ENCODE data around the gene GLMP. TPM values are rescaled to one million over a fixed set of nuclear protein-coding genes. Genes with fewer than 3 reads are reported as not detected.

The GLMP gene
- total RNA-seq, 1 donor from 2014 or later: 7.3 TPM

GRCh38 chr1:156289857-156290256 is 5.6 kb downstream of the GLMP start:
- FAIRE-seq: no peak
- DNase-seq (ENCODE audit: low spot score in 2 of 2): no peak

GRCh38 chr1:156286061-156286460 is 9.4 kb downstream of the GLMP start:
- no peak for DNase-seq (ENCODE audit: low spot score in 2 of 2)
- FAIRE-seq: no peak

DNA sequence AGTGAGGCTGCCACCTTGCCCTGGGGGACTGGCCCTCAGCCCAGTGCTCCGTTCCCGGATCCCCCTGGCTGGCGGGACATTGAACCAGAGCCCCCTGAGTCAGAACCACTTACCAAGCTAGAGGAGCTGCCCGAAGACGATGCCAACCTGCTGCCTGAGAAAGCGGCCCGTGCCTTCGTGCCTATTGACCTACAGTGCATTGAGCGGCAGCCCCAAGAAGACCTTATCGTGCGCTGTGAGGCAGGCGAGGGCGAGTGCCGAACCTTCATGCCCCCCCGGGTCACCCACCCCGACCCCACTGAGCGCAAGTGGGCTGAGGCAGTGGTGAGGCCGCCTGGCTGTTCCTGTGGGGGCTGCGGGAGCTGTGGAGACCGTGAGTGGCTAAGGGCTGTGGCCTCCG is 10.0 kb downstream of the GLMP start:
- no peak for DNase-seq (ENCODE audit: low spot score in 2 of 2)
- no peak for FAIRE-seq

GRCh38 chr1:156284757-156285156 is 10.7 kb downstream of the GLMP start:
- DNase-seq (ENCODE audit: low spot score in 2 of 2) (no peak), FAIRE-seq (no peak)

GRCh38 chr1:156284112-156284511 is 11.4 kb downstream of the GLMP start, which contains the start of gene TMEM79:
TSS of gene TMEM79 (plus strand) at chr1:156284325. CDS start at chr1:156285227, 902 bp downstream.
- FAIRE-seq: no peak
- no peak for DNase-seq (ENCODE audit: low spot score in 2 of 2)

- FAIRE-seq (no peak), DNase-seq (ENCODE audit: low spot score in 2 of 2) (no peak)
Observed at GRCh38 chr1:156283521-156283920, 12.0 kb downstream of the GLMP start.

- DNase-seq (ENCODE audit: low spot score in 2 of 2): peak; percentile 90 to 94
- no peak for FAIRE-seq
Observed at GRCh38 chr1:156282479-156283222, 12.8 kb downstream of the GLMP start, which contains the start of gene SMG5. TSS of gene SMG5 (minus strand) at chr1:156282825. CDS start at chr1:156282680, 145 bp downstream.

- FAIRE-seq: no peak
- no peak for DNase-seq (ENCODE audit: low spot score in 2 of 2)
Observed at GRCh38 chr1:156281693-156282478, 13.6 kb downstream of the GLMP start.

DNA sequence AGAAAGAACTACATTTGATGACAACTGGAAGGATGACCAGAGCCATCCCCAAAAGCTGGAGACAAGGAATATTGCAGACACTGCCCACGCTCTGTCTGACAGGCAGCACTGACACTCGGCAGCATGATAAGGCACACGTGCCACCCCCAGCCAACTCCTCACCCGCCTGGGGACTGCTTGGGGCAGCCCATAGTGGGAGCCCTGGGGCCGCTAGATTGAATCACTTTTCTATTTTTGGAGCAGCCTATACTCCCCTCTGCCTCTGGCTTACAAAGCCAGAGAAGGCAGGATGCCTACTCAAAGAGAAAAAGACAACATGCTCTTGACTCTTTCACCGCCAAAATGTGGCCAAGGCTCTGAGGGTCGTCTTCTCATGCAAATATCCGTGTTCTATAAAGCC is 14.2 kb downstream of the GLMP start:
- FAIRE-seq (no peak), DNase-seq (ENCODE audit: low spot score in 2 of 2) (peak in 1 of 2 donors; percentile 39)

GRCh38 chr1:156279837-156280236 is 15.6 kb downstream of the GLMP start:
- no peak for DNase-seq (ENCODE audit: low spot score in 2 of 2)
- no peak for FAIRE-seq

GRCh38 chr1:156276966-156277381 is 18.5 kb downstream of the GLMP start:
- no peak for DNase-seq (ENCODE audit: low spot score in 2 of 2)
- no peak for FAIRE-seq

GRCh38 chr1:156276532-156276931 is 18.9 kb downstream of the GLMP start:
- FAIRE-seq: no peak
- DNase-seq (ENCODE audit: low spot score in 2 of 2): no peak

GRCh38 chr1:156270314-156270713 is 25.2 kb downstream of the GLMP start:
- DNase-seq (ENCODE audit: low spot score in 2 of 2) (no peak), FAIRE-seq (no peak)

- FAIRE-seq: no peak
- DNase-seq (ENCODE audit: low spot score in 2 of 2): no peak
Observed at GRCh38 chr1:156268336-156268735, 27.1 kb downstream of the GLMP start.

DNA sequence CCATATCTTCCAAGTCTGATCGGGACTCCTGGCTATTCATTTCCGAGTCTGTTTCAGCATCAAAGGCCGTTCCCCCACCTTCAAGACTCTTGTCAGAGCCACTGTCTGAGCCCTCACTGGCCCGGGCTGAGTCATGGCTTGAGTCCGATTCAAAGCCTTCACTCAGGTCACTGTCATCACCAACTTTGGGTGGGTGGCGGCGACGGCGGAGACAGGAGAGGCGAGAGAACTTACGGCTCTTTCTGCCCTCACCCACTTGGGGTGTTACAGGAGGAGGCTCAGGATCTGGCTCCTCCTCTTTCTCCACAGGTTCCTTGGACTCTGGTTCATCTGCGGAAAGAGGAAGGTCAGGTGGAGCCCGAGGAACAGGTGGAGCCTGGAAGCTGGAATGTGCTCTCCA is 29.4 kb downstream of the GLMP start:
- DNase-seq (ENCODE audit: low spot score in 2 of 2) (no peak), FAIRE-seq (no peak)

DNA sequence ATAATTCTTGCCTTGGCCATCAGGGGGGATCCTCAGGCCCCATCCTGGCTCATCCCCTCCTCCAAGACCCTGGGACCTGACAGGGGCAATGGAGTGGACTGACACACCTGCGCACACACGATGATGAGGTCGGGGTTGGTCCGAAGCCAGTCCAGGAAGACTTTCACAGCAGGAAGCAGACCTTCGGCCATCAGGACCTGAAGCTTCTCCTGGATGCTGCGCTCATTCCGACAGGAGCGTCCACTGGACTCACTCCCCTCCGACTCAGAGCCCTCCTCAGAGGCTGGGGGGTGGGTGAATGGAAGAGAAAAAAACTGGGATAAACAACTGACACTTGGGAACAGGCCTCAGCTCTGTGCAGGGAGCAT is 32.2 kb downstream of the GLMP start:
- no peak for FAIRE-seq
- no peak for DNase-seq (ENCODE audit: low spot score in 2 of 2)

GRCh38 chr1:156262461-156263287 is 32.8 kb downstream of the GLMP start:
- DNase-seq (ENCODE audit: low spot score in 2 of 2) (no peak), FAIRE-seq (no peak)

DNA sequence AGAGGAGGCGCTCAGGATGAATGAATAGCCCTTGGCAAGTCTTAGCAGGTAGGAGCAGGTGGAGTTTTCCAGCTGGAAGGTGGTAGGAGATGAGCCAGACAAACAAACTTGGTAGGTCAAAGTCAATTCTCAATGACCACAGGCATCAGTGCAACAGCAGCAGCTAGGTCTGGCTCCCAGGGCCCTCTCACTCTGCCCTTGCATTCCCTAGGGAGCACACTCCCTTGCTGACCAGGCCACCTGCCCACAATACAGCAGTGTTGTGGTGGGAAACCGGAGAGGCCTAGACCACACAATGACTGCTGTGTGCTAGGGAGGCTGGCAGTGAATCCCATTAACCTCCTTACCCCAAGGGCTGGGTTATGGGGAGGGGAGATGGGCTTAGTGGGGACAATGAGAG is 34.6 kb downstream of the GLMP start:
- DNase-seq (ENCODE audit: low spot score in 2 of 2) (no peak), FAIRE-seq (no peak)

- DNase-seq (ENCODE audit: low spot score in 2 of 2) (no peak), FAIRE-seq (no peak)
Observed at GRCh38 chr1:156259805-156260204, 35.7 kb downstream of the GLMP start.

DNA sequence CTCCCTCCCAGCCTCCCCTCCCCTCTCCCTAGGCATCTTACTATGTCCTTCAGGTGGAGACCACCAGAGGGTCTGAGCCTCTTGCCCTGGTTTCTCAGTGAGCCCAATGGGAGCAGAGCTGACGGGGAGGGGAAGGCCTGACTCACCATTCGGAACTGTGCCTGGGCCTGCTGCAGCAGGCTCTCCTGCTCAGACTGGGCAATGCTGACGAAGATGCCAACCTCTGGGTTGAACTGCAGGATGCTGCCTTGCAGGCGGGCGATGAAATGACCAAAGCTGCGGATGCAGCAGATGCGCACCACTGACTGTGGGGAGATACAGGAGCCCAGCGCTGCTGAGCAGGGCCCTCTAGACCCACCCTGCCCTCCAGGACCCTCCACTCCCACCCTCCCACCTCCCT is 36.6 kb downstream of the GLMP start:
- no peak for DNase-seq (ENCODE audit: low spot score in 2 of 2)
- FAIRE-seq: no peak

DNA sequence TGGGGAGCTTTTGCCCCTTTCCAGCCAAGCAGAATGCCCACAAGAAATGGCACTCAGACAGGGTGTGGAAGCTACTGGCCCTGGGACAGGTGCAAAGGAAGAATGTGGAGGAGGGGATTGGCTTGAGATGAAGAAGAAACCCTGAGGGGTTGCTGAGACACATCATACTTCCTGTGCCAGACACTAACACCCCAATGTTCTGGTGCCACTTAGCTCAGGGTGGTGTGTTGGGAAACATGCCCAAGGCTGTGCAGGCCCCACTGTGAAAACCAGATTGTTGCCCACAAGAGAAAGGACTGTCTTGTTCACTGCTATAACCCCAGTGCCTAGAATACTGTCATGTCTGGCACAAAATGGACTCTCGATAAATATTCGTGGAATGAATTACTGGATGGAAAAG is 37.8 kb downstream of the GLMP start:
- DNase-seq (ENCODE audit: low spot score in 2 of 2) (no peak), FAIRE-seq (no peak)
